22Rv1 (cell line): Measurements from ENCODE around the gene TRMT1.

Experiments
- ZFX ChIP-seq: fragments of 450-650 bp; IDR thresholded peaks from 2 replicates; pipeline ENCODE4 v1.6.1; 2017; ENCODE audit warnings: antibody characterized with exemption, borderline replicate concordance
- TF ChIP-seq, protein P1 (sequence below): fragments of 450-650 bp; IDR thresholded peaks from 2 replicates; pipeline ENCODE4 v1.5.1; 2017; ENCODE audit warnings: mild to moderate bottlenecking

DNA sequence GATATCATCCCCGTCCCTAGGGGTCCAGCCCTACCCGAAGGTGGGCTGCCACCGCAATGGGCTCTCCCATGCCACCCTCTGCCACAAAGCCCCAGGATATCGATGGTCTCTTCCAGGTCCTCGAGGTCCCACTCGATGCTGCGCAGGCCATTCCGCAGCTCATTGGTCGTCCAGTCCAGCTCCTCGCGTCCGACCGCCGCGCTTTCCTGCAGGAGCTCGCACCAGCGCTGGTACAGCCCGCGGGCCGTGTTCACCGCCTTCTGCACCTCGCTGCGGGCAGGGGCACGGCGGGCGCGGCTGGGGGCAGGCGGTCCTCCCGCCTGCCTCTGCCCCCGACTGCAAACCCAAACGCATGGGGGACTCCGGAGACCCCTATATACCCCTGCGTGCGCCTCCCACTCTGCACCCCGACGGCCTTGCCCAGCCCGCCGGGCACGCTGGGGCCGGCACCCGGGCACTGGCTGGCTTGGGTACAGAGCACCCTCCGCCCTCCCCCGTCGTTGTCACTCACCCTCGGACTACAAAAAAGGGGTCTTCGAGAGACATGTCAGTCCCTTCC lies 33.2 kb upstream of the TRMT1 start:
- TF ChIP-seq, protein P1, sequence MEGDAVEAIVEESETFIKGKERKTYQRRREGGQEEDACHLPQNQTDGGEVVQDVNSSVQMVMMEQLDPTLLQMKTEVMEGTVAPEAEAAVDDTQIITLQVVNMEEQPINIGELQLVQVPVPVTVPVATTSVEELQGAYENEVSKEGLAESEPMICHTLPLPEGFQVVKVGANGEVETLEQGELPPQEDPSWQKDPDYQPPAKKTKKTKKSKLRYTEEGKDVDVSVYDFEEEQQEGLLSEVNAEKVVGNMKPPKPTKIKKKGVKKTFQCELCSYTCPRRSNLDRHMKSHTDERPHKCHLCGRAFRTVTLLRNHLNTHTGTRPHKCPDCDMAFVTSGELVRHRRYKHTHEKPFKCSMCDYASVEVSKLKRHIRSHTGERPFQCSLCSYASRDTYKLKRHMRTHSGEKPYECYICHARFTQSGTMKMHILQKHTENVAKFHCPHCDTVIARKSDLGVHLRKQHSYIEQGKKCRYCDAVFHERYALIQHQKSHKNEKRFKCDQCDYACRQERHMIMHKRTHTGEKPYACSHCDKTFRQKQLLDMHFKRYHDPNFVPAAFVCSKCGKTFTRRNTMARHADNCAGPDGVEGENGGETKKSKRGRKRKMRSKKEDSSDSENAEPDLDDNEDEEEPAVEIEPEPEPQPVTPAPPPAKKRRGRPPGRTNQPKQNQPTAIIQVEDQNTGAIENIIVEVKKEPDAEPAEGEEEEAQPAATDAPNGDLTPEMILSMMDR: no peak
- no peak for TF ChIP-seq ZFX
